ENCODE data around the gene LAMB3. TPM values are rescaled to one million over a fixed set of nuclear protein-coding genes. Genes with fewer than 3 reads are reported as not detected.

Gene LAMB3
- total RNA-seq, 1 experiment from 2014 or later, result 0.28 TPM

DNA sequence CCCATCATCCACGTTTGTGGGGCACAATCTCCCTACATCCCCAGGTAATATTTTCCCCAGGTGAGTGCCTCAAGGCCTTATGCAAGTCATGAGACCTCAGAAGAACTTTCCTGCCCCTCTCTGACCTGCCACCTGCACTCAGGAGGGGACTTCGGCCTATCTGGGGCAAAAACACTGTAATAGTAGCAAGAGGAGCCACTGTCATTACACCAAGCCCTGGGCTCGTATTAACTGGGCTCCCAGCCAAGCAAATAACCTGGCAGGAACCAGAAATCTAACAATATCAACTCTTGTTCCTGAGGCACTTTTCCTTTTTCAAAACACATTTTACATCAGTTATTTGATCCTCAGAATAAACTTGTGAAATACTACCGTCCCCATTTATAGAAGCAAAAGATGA is 30.9 kb downstream of the LAMB3 start:
- H3K4me1 Mint-ChIP-seq, result peaks cover 10 to 12% of the 10 kb centered on the region in 2 experiments

More for the DNA sequence above, 30.9 kb downstream of the LAMB3 start:
- no peak overlapping the region for H3K27ac Mint-ChIP-seq
- H4K8ac ChIP-seq (replicated peaks; ENCODE audit: insufficient read length, low read depth, low read length), result no peak overlapping the region
- H3K79me1 ChIP-seq (ENCODE audit: insufficient read depth, low read depth, low read length, poor library complexity, severe bottlenecking), result no peaks in the 10 kb centered on the region
- no peaks in the 10 kb centered on the region; the same call in 1 of the 2 replicates for H3K4me1 ChIP-seq (ENCODE audit: insufficient read depth, low read length)
- H2BK20ac ChIP-seq (ENCODE audit: low read depth, low read length, poor library complexity, severe bottlenecking), result no peak overlapping the region
- H3K56ac ChIP-seq (ENCODE audit: insufficient read length, low read depth, low read length), result no peak overlapping the region
- WGBS (ENCODE audit: extremely low coverage, insufficient read length, low lambda C conversion rate), result no CpG with 5 or more reads among the region's 4 CpGs
- no peak overlapping the region for H2BK120ac ChIP-seq (ENCODE audit: low read depth, low read length, poor library complexity, severe bottlenecking)
- DNase-seq, result no peak
- no peaks in the 10 kb centered on the region for H3K79me2 ChIP-seq (ENCODE audit: insufficient read depth, low read length)
- no peaks in the 10 kb centered on the region for H3K9me3 ChIP-seq (ENCODE audit: control insufficient read depth, low read depth, low read length)
- H3K27me3 ChIP-seq (ENCODE audit: insufficient read depth, low read length), result no peaks in the 10 kb centered on the region
- no peak overlapping the region for H2BK15ac ChIP-seq (ENCODE audit: low read depth, low read length)
- no peak overlapping the region for H3K4ac ChIP-seq (ENCODE audit: low read depth, low read length)
- no peaks in the 10 kb centered on the region for H3K9me3 Mint-ChIP-seq
- H3K14ac ChIP-seq (ENCODE audit: insufficient read depth, low read length), result no peak overlapping the region
- H3K23me2 ChIP-seq (ENCODE audit: insufficient read length, low read depth, low read length, poor library complexity, severe bottlenecking), result no peaks in the 10 kb centered on the region
- no peak overlapping the region for H2AK5ac ChIP-seq (ENCODE audit: insufficient read length, low read length)
- H2BK12ac ChIP-seq (ENCODE audit: insufficient read length, low read depth, low read length), result no peak overlapping the region
- H4K91ac ChIP-seq (ENCODE audit: insufficient read length, low read depth, low read length), result no peak overlapping the region
- no peak overlapping the region for H3K4me3 Mint-ChIP-seq
- H2AFZ ChIP-seq (ENCODE audit: low read length), result no peak overlapping the region
- H3T11ph ChIP-seq (ENCODE audit: low read length), result no peak overlapping the region
- no peak overlapping the region for H3K9ac ChIP-seq (ENCODE audit: extremely low read depth, insufficient read length, low read length)
- no peak overlapping the region for H3K18ac ChIP-seq (ENCODE audit: insufficient read length, low read depth, low read length)
- peaks cover 10% of the 10 kb centered on the region for H3K27me3 Mint-ChIP-seq (ENCODE audit: low read depth)
- TF ChIP-seq CTCF (conservative IDR thresholded peaks at IDR 0.05), result no peak
- H2BK5ac ChIP-seq (ENCODE audit: insufficient read length, low read length), result no peak overlapping the region
- H4K20me1 ChIP-seq (ENCODE audit: control insufficient read depth, insufficient read depth, insufficient read length), result no peaks in the 10 kb centered on the region
- H3K36me3 Mint-ChIP-seq (ENCODE audit: insufficient read depth in 1 of 3, low read depth in 3 of 3), result no peaks in the 10 kb centered on the region; a peak in 1 of 7 replicates
- no peak overlapping the region for H4K5ac ChIP-seq (ENCODE audit: insufficient read length, low read depth, low read length)
- H3K4me2 ChIP-seq (ENCODE audit: insufficient read depth, insufficient read length, low read length), result no peak overlapping the region
- no peak overlapping the region for H3K27ac ChIP-seq (ENCODE audit: insufficient read length, low read depth, low read length)
- H3K23ac ChIP-seq (ENCODE audit: insufficient read length, low read depth, low read length), result no peak overlapping the region
